GM23338 (cell line): ENCODE measurements around the gene SYT9.

Source experiments
- CREB1 ChIP-seq: fragments of 250-450 bp; sonication (Bioruptor Pico); IDR thresholded peaks from 2 replicates; pipeline ENCODE4 v1.5.0; 2020; ENCODE audit warnings: low read depth, mild to moderate bottlenecking, moderate library complexity
- EZH2 ChIP-seq: fragments of 200-600 bp; sonication (generic); IDR thresholded peaks from one replicate; pipeline ENCODE4 v1.8.0; 2017; ENCODE audit warnings: antibody characterized with exemption, mild to moderate bottlenecking, low read depth; ENCODE audit not compliant: unreplicated experiment
- EZH2phosphoT487 ChIP-seq: fragments of 200-600 bp; sonication (generic); IDR thresholded peaks from one replicate; pipeline ENCODE4 v1.8.1; 2018; ENCODE audit warnings: antibody characterized with exemption; ENCODE audit not compliant: unreplicated experiment
- JUNB ChIP-seq: IDR thresholded peaks from one replicate; pipeline ENCODE4 v1.6.1; 2016; ENCODE audit warnings: antibody characterized with exemption; ENCODE audit not compliant: unreplicated experiment
- NANOG ChIP-seq: IDR thresholded peaks from 2 replicates; pipeline ENCODE4 v1.6.1; 2016; ENCODE audit warnings: antibody characterized with exemption, borderline replicate concordance
- POLR2AphosphoS5 ChIP-seq: IDR thresholded peaks from 2 replicates; pipeline ENCODE4 v1.6.1; 2016; ENCODE audit warnings: antibody characterized with exemption, low read depth
- ZNF114 ChIP-seq: fragments of 250-450 bp; sonication (Bioruptor Pico); IDR thresholded peaks from 2 replicates; pipeline ENCODE4 v1.5.0; 2020; ENCODE audit warnings: mild to moderate bottlenecking, moderate library complexity
- ZNF331 ChIP-seq: fragments of 250-450 bp; sonication (Bioruptor Pico); IDR thresholded peaks from 2 replicates; pipeline ENCODE4 v1.5.0; 2020; ENCODE audit warnings: low read depth, mild to moderate bottlenecking, moderate library complexity
- TF ChIP-seq, protein P1 (sequence below), 2 experiments: fragments of 200-600 bp in 1 of 2; sonication (generic) in 1 of 2; conservative IDR thresholded peaks; 2 replicates each; pipeline versions ENCODE4 v1.5.1 to v1.6.1; 2016 to 2017; ENCODE audit warnings: antibody characterized with exemption in 2 of 2, low read depth in 2 of 2, mild to moderate bottlenecking in 2 of 2, moderate library complexity in 1 of 2
- TF ChIP-seq, protein P2 (sequence below): IDR thresholded peaks from one replicate; pipeline ENCODE4 v1.6.1; 2018; ENCODE audit warnings: antibody characterized with exemption; ENCODE audit not compliant: unreplicated experiment
- TF ChIP-seq, protein P3 (sequence below): IDR thresholded peaks from 2 replicates; pipeline ENCODE4 v1.6.1; 2016; ENCODE audit warnings: antibody characterized with exemption

DNA sequence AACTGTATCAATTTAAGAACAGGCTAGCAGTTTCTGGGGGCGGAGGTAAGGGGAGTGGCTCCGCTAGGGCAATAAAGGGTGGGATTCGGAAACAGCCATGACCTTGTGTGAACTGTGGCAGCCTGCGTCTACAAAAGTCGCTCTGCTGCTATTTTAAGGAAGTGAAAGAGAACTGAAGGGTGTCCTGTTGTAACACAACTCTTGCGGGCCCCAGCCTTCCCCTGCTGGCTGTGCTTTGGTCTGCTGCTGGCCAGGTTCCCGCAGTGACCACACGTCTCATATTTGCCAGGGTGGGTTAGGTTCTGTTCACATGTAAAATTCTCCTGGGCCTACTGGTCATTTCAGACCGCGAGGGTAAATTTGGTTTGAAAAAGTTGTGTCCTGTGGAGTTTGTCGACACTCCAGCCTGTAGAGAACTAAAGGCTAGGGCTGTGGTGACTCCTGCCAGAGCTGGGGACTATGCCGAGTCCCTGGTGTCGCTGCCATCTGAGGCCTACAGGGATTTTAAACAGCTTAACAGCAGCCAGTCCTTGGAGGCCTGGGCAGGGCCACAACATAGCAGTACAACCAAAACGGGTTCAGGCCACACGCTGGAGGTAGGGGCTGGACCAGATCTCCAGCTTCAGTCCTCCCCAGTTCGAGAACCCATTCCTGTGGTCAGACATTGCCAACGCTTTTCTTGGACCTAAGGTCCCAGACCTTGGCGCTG, 261.0 kb downstream of the SYT9 start:
- TF ChIP-seq, protein P1, sequence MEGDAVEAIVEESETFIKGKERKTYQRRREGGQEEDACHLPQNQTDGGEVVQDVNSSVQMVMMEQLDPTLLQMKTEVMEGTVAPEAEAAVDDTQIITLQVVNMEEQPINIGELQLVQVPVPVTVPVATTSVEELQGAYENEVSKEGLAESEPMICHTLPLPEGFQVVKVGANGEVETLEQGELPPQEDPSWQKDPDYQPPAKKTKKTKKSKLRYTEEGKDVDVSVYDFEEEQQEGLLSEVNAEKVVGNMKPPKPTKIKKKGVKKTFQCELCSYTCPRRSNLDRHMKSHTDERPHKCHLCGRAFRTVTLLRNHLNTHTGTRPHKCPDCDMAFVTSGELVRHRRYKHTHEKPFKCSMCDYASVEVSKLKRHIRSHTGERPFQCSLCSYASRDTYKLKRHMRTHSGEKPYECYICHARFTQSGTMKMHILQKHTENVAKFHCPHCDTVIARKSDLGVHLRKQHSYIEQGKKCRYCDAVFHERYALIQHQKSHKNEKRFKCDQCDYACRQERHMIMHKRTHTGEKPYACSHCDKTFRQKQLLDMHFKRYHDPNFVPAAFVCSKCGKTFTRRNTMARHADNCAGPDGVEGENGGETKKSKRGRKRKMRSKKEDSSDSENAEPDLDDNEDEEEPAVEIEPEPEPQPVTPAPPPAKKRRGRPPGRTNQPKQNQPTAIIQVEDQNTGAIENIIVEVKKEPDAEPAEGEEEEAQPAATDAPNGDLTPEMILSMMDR (conservative IDR thresholded peaks at IDR 0.05; ENCODE audit: low read depth in 2 of 2) = no peak
- TF ChIP-seq NANOG (no peak), POLR2AphosphoS5 (no peak), JUNB (no peak), EZH2phosphoT487 (no peak), CREB1 (no peak), EZH2 (no peak), ZNF114 (CRISPR knock-in tag) (no peak), ZNF331 (CRISPR knock-in tag) (no peak)
- TF ChIP-seq, protein P2, sequence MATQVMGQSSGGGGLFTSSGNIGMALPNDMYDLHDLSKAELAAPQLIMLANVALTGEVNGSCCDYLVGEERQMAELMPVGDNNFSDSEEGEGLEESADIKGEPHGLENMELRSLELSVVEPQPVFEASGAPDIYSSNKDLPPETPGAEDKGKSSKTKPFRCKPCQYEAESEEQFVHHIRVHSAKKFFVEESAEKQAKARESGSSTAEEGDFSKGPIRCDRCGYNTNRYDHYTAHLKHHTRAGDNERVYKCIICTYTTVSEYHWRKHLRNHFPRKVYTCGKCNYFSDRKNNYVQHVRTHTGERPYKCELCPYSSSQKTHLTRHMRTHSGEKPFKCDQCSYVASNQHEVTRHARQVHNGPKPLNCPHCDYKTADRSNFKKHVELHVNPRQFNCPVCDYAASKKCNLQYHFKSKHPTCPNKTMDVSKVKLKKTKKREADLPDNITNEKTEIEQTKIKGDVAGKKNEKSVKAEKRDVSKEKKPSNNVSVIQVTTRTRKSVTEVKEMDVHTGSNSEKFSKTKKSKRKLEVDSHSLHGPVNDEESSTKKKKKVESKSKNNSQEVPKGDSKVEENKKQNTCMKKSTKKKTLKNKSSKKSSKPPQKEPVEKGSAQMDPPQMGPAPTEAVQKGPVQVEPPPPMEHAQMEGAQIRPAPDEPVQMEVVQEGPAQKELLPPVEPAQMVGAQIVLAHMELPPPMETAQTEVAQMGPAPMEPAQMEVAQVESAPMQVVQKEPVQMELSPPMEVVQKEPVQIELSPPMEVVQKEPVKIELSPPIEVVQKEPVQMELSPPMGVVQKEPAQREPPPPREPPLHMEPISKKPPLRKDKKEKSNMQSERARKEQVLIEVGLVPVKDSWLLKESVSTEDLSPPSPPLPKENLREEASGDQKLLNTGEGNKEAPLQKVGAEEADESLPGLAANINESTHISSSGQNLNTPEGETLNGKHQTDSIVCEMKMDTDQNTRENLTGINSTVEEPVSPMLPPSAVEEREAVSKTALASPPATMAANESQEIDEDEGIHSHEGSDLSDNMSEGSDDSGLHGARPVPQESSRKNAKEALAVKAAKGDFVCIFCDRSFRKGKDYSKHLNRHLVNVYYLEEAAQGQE = no peak
- TF ChIP-seq, protein P3, sequence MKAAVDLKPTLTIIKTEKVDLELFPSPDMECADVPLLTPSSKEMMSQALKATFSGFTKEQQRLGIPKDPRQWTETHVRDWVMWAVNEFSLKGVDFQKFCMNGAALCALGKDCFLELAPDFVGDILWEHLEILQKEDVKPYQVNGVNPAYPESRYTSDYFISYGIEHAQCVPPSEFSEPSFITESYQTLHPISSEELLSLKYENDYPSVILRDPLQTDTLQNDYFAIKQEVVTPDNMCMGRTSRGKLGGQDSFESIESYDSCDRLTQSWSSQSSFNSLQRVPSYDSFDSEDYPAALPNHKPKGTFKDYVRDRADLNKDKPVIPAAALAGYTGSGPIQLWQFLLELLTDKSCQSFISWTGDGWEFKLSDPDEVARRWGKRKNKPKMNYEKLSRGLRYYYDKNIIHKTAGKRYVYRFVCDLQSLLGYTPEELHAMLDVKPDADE = no peak
